Liver (tissue), 3 donors: Measurements from ENCODE around the gene SH2D4B.

ENCODE experiments used
- FOXA1 ChIP-seq: IDR thresholded peaks from 2 replicates; pipeline ENCODE4 v1.6.1; 2016; ENCODE audit warnings: antibody characterized with exemption
- FOXA2 ChIP-seq: IDR thresholded peaks from 2 replicates; pipeline ENCODE4 v1.6.1; 2016; ENCODE audit warnings: antibody characterized with exemption
- GABPA ChIP-seq, 2 donors: IDR thresholded peaks in 1 of 2; conservative IDR thresholded peaks in 1 of 2; 2 replicates each; pipeline ENCODE4 v1.6.1; 2016; ENCODE audit warnings: antibody characterized with exemption in 2 of 2, mild to moderate bottlenecking in 1 of 2, moderate library complexity in 1 of 2
- JUND ChIP-seq, 2 donors: IDR thresholded peaks; 2 replicates each; pipeline ENCODE4 v1.6.1; 2016; ENCODE audit warnings: antibody characterized with exemption in 2 of 2
- NR2F2 ChIP-seq: IDR thresholded peaks from 2 replicates; pipeline ENCODE4 v1.6.1; 2016; ENCODE audit warnings: antibody characterized with exemption
- SP1 ChIP-seq: IDR thresholded peaks from 2 replicates; pipeline ENCODE4 v1.6.1; 2018; ENCODE audit warnings: antibody characterized with exemption, mild to moderate bottlenecking
- TAF1 ChIP-seq: conservative IDR thresholded peaks from 2 replicates; pipeline ENCODE4 v1.6.1; 2016; ENCODE audit warnings: antibody characterized with exemption, mild to moderate bottlenecking
- YY1 ChIP-seq: IDR thresholded peaks from 2 replicates; pipeline ENCODE4 v1.6.1; 2016; ENCODE audit warnings: antibody characterized with exemption, mild to moderate bottlenecking
- TF ChIP-seq, protein P1 (sequence below): fragments of 150-350 bp; IDR thresholded peaks from 2 replicates; pipeline ENCODE4 v1.5.1; 2017; ENCODE audit warnings: improper control_type of control experiment, low read depth, low read length; ENCODE audit not compliant: missing input control
- TF ChIP-seq, protein P2 (sequence below): IDR thresholded peaks from 2 replicates; pipeline ENCODE4 v1.6.1; 2016; ENCODE audit warnings: antibody characterized with exemption
- TF ChIP-seq, protein P3 (sequence below): IDR thresholded peaks from 2 replicates; pipeline ENCODE4 v1.6.1; 2016; ENCODE audit warnings: antibody characterized with exemption, mild to moderate bottlenecking
- TF ChIP-seq, protein P4 (sequence below): IDR thresholded peaks from 2 replicates; pipeline ENCODE4 v1.6.1; 2016; ENCODE audit warnings: antibody characterized with exemption
- TF ChIP-seq, protein P5 (sequence below): IDR thresholded peaks from 2 replicates; pipeline ENCODE4 v1.6.1; 2016; ENCODE audit warnings: antibody characterized with exemption
- donor health status: healthy.
- donor health status: healthy.

DNA sequence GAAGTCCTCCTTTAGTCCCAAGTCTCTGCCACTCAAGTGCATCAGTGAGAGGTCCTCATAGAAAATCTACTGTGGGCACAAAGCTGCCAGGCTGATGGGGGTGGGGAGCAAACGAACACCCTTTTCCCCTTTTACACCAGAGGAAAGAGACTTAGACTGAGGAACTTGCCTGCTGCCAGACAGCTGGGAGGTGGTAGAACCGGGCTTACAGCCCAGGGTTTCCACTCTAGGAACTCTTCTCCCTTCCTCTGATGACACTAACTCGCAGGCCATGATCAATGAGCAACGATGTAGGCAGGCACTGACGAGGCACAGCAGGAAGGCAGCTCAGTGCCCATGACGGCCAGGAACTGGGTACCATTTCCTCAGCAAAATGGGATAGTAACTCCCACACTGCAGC, 11.0 kb upstream of the SH2D4B start:
- TF ChIP-seq NR2F2: no peak
- TF ChIP-seq FOXA2: no peak
- TF ChIP-seq, protein P1, sequence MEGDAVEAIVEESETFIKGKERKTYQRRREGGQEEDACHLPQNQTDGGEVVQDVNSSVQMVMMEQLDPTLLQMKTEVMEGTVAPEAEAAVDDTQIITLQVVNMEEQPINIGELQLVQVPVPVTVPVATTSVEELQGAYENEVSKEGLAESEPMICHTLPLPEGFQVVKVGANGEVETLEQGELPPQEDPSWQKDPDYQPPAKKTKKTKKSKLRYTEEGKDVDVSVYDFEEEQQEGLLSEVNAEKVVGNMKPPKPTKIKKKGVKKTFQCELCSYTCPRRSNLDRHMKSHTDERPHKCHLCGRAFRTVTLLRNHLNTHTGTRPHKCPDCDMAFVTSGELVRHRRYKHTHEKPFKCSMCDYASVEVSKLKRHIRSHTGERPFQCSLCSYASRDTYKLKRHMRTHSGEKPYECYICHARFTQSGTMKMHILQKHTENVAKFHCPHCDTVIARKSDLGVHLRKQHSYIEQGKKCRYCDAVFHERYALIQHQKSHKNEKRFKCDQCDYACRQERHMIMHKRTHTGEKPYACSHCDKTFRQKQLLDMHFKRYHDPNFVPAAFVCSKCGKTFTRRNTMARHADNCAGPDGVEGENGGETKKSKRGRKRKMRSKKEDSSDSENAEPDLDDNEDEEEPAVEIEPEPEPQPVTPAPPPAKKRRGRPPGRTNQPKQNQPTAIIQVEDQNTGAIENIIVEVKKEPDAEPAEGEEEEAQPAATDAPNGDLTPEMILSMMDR: no peak
- TF ChIP-seq JUND (IDR thresholded peaks at IDR 0.05): no peak
- TF ChIP-seq YY1: no peak
- TF ChIP-seq, protein P2, sequence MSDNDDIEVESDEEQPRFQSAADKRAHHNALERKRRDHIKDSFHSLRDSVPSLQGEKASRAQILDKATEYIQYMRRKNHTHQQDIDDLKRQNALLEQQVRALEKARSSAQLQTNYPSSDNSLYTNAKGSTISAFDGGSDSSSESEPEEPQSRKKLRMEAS: no peak
- TF ChIP-seq, protein P3, sequence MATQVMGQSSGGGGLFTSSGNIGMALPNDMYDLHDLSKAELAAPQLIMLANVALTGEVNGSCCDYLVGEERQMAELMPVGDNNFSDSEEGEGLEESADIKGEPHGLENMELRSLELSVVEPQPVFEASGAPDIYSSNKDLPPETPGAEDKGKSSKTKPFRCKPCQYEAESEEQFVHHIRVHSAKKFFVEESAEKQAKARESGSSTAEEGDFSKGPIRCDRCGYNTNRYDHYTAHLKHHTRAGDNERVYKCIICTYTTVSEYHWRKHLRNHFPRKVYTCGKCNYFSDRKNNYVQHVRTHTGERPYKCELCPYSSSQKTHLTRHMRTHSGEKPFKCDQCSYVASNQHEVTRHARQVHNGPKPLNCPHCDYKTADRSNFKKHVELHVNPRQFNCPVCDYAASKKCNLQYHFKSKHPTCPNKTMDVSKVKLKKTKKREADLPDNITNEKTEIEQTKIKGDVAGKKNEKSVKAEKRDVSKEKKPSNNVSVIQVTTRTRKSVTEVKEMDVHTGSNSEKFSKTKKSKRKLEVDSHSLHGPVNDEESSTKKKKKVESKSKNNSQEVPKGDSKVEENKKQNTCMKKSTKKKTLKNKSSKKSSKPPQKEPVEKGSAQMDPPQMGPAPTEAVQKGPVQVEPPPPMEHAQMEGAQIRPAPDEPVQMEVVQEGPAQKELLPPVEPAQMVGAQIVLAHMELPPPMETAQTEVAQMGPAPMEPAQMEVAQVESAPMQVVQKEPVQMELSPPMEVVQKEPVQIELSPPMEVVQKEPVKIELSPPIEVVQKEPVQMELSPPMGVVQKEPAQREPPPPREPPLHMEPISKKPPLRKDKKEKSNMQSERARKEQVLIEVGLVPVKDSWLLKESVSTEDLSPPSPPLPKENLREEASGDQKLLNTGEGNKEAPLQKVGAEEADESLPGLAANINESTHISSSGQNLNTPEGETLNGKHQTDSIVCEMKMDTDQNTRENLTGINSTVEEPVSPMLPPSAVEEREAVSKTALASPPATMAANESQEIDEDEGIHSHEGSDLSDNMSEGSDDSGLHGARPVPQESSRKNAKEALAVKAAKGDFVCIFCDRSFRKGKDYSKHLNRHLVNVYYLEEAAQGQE: no peak
- TF ChIP-seq, protein P4, sequence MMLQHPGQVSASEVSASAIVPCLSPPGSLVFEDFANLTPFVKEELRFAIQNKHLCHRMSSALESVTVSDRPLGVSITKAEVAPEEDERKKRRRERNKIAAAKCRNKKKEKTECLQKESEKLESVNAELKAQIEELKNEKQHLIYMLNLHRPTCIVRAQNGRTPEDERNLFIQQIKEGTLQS: no peak
- TF ChIP-seq SP1: no peak
- TF ChIP-seq, protein P5, sequence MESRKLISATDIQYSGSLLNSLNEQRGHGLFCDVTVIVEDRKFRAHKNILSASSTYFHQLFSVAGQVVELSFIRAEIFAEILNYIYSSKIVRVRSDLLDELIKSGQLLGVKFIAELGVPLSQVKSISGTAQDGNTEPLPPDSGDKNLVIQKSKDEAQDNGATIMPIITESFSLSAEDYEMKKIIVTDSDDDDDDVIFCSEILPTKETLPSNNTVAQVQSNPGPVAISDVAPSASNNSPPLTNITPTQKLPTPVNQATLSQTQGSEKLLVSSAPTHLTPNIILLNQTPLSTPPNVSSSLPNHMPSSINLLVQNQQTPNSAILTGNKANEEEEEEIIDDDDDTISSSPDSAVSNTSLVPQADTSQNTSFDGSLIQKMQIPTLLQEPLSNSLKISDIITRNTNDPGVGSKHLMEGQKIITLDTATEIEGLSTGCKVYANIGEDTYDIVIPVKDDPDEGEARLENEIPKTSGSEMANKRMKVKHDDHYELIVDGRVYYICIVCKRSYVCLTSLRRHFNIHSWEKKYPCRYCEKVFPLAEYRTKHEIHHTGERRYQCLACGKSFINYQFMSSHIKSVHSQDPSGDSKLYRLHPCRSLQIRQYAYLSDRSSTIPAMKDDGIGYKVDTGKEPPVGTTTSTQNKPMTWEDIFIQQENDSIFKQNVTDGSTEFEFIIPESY: no peak
- no peak for TF ChIP-seq FOXA1
- TF ChIP-seq GABPA (IDR thresholded peaks at IDR 0.05 in 1 of 2, conservative IDR thresholded peaks at IDR 0.05 in 1 of 2): no peak
- no peak for TF ChIP-seq TAF1
